ENCODE measurements around the gene SCUBE1.

The SCUBE1 gene

DNA sequence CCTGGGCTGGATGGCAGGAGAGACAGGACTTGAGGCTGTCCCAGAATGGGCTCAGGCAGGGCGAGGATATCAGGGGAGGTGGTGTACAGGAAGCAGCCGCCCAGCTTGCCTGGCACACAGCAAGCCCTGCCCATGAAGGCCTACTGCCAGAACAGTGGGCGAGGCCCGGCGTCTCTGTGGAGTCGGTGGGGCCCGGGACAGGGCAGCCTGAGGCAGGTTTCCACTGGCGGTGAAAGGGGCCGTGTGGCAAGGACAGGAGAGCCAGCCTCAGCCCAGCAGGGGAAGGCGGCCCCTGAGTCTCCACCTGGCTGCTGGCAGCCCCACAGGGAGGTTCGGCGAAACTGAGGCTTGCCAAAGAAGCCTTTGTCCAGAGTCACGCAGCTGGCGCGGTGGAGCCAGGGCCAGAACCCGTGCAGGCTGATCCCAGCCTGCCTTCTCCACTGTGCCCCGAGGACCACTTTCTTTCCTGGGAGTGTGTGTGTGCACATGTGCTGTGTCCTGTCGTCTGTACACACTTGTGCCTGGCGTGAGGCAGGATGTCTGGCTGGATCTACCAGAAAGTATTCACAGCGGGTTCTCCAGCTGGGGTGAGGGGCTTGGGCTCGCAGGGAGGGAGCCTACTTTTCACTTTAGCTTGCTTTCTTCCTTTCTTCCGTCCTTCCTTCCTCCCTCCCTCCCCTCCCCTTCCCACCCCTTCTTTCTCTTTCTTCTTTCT is 190.7 kb downstream of the SCUBE1 start:
- H2BK12ac ChIP-seq (ENCODE audit: low read length), result no peak overlapping the region
- peak overlapping the region; percentile 38 for H4K91ac ChIP-seq (ENCODE audit: low read depth, low read length)
- H2BK120ac ChIP-seq (ENCODE audit: insufficient read depth, low read length, poor library complexity), result peak overlapping the region; percentile 6
- no CpG with 5 or more reads among the region's 22 CpGs for WGBS (ENCODE audit: extremely low coverage, insufficient coverage, insufficient read length)
- peak overlapping the region; percentile 83 for H3K4me2 ChIP-seq (ENCODE audit: low read length)
- H3K36me3 ChIP-seq (ENCODE audit: control insufficient read depth in 1 of 2, insufficient read depth in 2 of 2, low read length in 2 of 2), result no peaks in the 10 kb centered on the region
- H3K14ac ChIP-seq (ENCODE audit: low read length), result peak overlapping the region; percentile 24
- H4K8ac ChIP-seq (ENCODE audit: low read depth, low read length), result peak overlapping the region; percentile 3
- H3K79me1 ChIP-seq (ENCODE audit: low read length), result no peaks in the 10 kb centered on the region
- no peak overlapping the region for H3K27ac ChIP-seq (ENCODE audit: low read depth, low read length)
- DNase-seq, result peak in 1 of 2 donors; percentile 29
- no peak overlapping the region for H4K12ac ChIP-seq (ENCODE audit: low read depth, low read length)
- H3K4me3 ChIP-seq (ENCODE audit: low read depth, low read length), result no peak overlapping the region
- H3K9ac ChIP-seq (ENCODE audit: low read length), result no peak overlapping the region
- peaks cover 12 to 17% of the 10 kb centered on the region in 2 experiments for H3K4me1 ChIP-seq (ENCODE audit: control insufficient read depth in 1 of 2, insufficient read depth in 2 of 2, low read length in 2 of 2)
- peak overlapping the region; percentile 8 for H3K4ac ChIP-seq (ENCODE audit: low read depth, low read length)
- H3K9me3 ChIP-seq (ENCODE audit: insufficient read depth, low read depth, low read length), result no peaks in the 10 kb centered on the region
- no peak overlapping the region for H2BK5ac ChIP-seq (ENCODE audit: low read depth, low read length, poor library complexity)
- H3K18ac ChIP-seq (ENCODE audit: low read length), result peak overlapping the region; percentile 43
- H3K23ac ChIP-seq (ENCODE audit: low read length), result no peak overlapping the region
- H3K27me3 ChIP-seq (ENCODE audit: insufficient read depth, low read length), result no peaks in the 10 kb centered on the region
- H3K79me2 ChIP-seq (ENCODE audit: control insufficient read depth, insufficient read depth, low read length, poor library complexity), result no peaks in the 10 kb centered on the region
- peak overlapping the region; percentile 20 for H2AK5ac ChIP-seq (ENCODE audit: low read length)
- no peak overlapping the region for H2AFZ ChIP-seq (ENCODE audit: insufficient read depth, low read length, poor library complexity)

GRCh38 chr22:43152003-43152356 is 191.2 kb downstream of the SCUBE1 start:
- Histone ChIP-seq H3K4me1 (ENCODE audit: control insufficient read depth in 1 of 2, insufficient read depth in 2 of 2, low read length in 2 of 2) (peaks cover 12 to 17% of the 10 kb centered on the region in 2 experiments), H3K4me3 (ENCODE audit: low read depth, low read length) (no peak overlapping the region), H3K79me2 (ENCODE audit: control insufficient read depth, insufficient read depth, low read length, poor library complexity) (no peaks in the 10 kb centered on the region), H3K18ac (ENCODE audit: low read length) (peak overlapping the region; percentile 43), H2BK120ac (ENCODE audit: insufficient read depth, low read length, poor library complexity) (peak overlapping the region; percentile 6), H3K27ac (ENCODE audit: low read depth, low read length) (no peak overlapping the region), H3K27me3 (ENCODE audit: insufficient read depth, low read length) (no peaks in the 10 kb centered on the region), H2BK12ac (ENCODE audit: low read length) (no peak overlapping the region), H3K79me1 (ENCODE audit: low read length) (no peaks in the 10 kb centered on the region), H2BK5ac (ENCODE audit: low read depth, low read length, poor library complexity) (no peak overlapping the region), H2AFZ (ENCODE audit: insufficient read depth, low read length, poor library complexity) (no peak overlapping the region), H3K4ac (ENCODE audit: low read depth, low read length) (peak overlapping the region; percentile 8), H3K23ac (ENCODE audit: low read length) (no peak overlapping the region), H3K9me3 (ENCODE audit: insufficient read depth, low read depth, low read length) (no peaks in the 10 kb centered on the region), H2AK5ac (ENCODE audit: low read length) (peak overlapping the region; percentile 20), H4K12ac (ENCODE audit: low read depth, low read length) (no peak overlapping the region), H3K4me2 (ENCODE audit: low read length) (peak overlapping the region; percentile 83), H4K91ac (ENCODE audit: low read depth, low read length) (peak overlapping the region; percentile 38), H3K36me3 (ENCODE audit: control insufficient read depth in 1 of 2, insufficient read depth in 2 of 2, low read length in 2 of 2) (no peaks in the 10 kb centered on the region), H3K14ac (ENCODE audit: low read length) (peak overlapping the region; percentile 24), H4K8ac (ENCODE audit: low read depth, low read length) (peak overlapping the region; percentile 77), H3K9ac (ENCODE audit: low read length) (no peak overlapping the region)
- no peak for DNase-seq
- WGBS (ENCODE audit: extremely low coverage, insufficient coverage, insufficient read length), result no CpG with 5 or more reads among the region's 18 CpGs

DNA sequence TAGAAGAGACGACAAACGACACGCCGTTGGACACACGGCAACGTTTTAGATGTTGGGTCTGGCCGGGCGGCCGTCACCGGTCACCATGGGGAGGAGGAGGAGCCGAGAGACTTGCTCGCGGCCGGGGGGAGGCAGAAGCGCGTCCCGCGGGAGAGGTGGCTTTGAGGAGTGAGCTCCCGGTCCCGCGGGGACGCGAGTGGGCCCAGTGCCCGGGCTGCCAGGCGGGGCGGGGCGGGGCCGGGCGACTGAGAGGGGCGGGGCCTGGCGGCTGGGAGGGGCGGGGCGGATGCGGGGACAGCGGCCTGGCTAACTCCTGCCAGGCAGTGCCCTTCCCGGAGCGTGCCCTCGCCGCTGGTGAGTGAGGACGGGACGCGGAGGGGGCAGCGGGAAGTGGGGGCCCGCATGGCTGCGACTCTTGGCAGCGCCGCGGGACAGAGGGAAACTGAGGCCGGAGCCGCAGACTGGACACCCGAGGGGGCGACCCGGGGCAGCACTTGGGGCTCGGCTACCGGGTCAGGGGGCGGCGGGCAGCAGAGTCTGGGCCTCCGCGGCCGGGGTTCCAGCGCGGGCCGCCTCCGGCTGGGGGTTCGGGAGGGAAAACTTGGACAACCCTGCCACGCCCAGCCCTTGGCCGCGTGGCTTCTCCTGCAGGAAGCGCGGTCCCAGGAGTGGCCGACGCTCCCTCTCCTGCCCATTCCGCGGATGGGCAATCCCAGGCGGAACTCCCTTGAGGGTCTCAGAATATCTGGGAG is 191.7 kb downstream of the SCUBE1 start, which contains the start of gene TSPO:
TSPO (plus strand) TSS at position 309 of the 752 bp plus-strand sequence. CDS start 7,680 bp downstream, outside the sequence.
- Histone ChIP-seq H4K8ac (ENCODE audit: low read depth, low read length) (peak within 1 kb of the TSS; percentile 77), H3K27me3 (ENCODE audit: insufficient read depth, low read length) (no peaks in the 10 kb centered on the region), H3K36me3 (ENCODE audit: control insufficient read depth in 1 of 2, insufficient read depth in 2 of 2, low read length in 2 of 2) (no peaks in the 10 kb centered on the region), H3K4me2 (ENCODE audit: low read length) (peak within 1 kb of the TSS; percentile 83), H3K9me3 (ENCODE audit: insufficient read depth, low read depth, low read length) (no peaks in the 10 kb centered on the region), H4K91ac (ENCODE audit: low read depth, low read length) (peak within 1 kb of the TSS; percentile 38), H3K79me2 (ENCODE audit: control insufficient read depth, insufficient read depth, low read length, poor library complexity) (no peaks in the 10 kb centered on the region), H3K14ac (ENCODE audit: low read length) (peak within 1 kb of the TSS; percentile 51), H3K4me3 (ENCODE audit: low read depth, low read length) (peak within 1 kb of the TSS; percentile 66), H3K4ac (ENCODE audit: low read depth, low read length) (peak within 1 kb of the TSS; percentile 8), H2BK12ac (ENCODE audit: low read length) (no peak within 1 kb of the TSS), H2AFZ (ENCODE audit: insufficient read depth, low read length, poor library complexity) (peak within 1 kb of the TSS; percentile 58), H2AK5ac (ENCODE audit: low read length) (peak within 1 kb of the TSS; percentile 20), H3K79me1 (ENCODE audit: low read length) (no peaks in the 10 kb centered on the region), H3K4me1 (ENCODE audit: control insufficient read depth in 1 of 2, insufficient read depth in 2 of 2, low read length in 2 of 2) (peaks cover 12 to 17% of the 10 kb centered on the region in 2 experiments), H2BK5ac (ENCODE audit: low read depth, low read length, poor library complexity) (no peak within 1 kb of the TSS), H3K18ac (ENCODE audit: low read length) (peak within 1 kb of the TSS; percentile 43), H3K23ac (ENCODE audit: low read length) (no peak within 1 kb of the TSS), H3K27ac (ENCODE audit: low read depth, low read length) (no peak within 1 kb of the TSS), H2BK120ac (ENCODE audit: insufficient read depth, low read length, poor library complexity) (peak within 1 kb of the TSS; percentile 37), H3K9ac (ENCODE audit: low read length) (no peak within 1 kb of the TSS), H4K12ac (ENCODE audit: low read depth, low read length) (peak within 1 kb of the TSS; percentile 64)
- WGBS (ENCODE audit: extremely low coverage, insufficient coverage, insufficient read length), result no CpG with 5 or more reads among the region's 75 CpGs
- peak in 1 of 2 donors; percentile 52 for DNase-seq

DNA sequence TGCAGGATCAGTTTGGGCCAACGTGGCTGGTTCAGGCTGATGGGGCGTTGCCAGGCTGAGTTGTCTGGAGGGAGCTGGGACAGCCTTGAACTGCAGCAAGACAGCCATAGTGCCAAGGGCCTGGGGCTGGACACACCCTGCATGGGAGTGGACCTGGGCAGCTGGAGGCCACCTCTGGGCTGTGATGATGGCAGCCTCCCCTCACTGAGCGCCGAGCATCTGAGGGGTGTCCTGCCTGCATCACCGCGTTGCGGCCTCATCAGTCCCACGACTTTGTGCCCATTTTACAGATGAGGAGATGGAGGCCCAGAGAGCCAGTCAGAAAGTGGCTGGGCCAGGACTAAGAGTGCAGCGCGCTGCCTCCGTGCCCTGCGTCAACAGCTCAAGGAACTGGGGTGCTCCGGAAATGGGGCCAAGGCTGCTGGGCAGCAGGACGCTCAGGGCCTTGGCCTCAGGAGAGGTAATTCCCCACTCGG is 192.4 kb downstream of the SCUBE1 start:
- Histone ChIP-seq H3K4me1 (ENCODE audit: control insufficient read depth in 1 of 2, insufficient read depth in 2 of 2, low read length in 2 of 2) (peaks cover 12 to 17% of the 10 kb centered on the region in 2 experiments), H3K79me1 (ENCODE audit: low read length) (no peaks in the 10 kb centered on the region), H2AFZ (ENCODE audit: insufficient read depth, low read length, poor library complexity) (peak overlapping the region; percentile 58), H3K79me2 (ENCODE audit: control insufficient read depth, insufficient read depth, low read length, poor library complexity) (no peaks in the 10 kb centered on the region), H2BK120ac (ENCODE audit: insufficient read depth, low read length, poor library complexity) (no peak overlapping the region), H3K4ac (ENCODE audit: low read depth, low read length) (no peak overlapping the region), H2BK12ac (ENCODE audit: low read length) (no peak overlapping the region), H3K4me3 (ENCODE audit: low read depth, low read length) (no peak overlapping the region), H3K27ac (ENCODE audit: low read depth, low read length) (no peak overlapping the region), H3K36me3 (ENCODE audit: control insufficient read depth in 1 of 2, insufficient read depth in 2 of 2, low read length in 2 of 2) (no peaks in the 10 kb centered on the region), H3K9me3 (ENCODE audit: insufficient read depth, low read depth, low read length) (no peaks in the 10 kb centered on the region), H3K14ac (ENCODE audit: low read length) (no peak overlapping the region), H2AK5ac (ENCODE audit: low read length) (peak overlapping the region; percentile 3), H2BK5ac (ENCODE audit: low read depth, low read length, poor library complexity) (no peak overlapping the region), H4K91ac (ENCODE audit: low read depth, low read length) (peak overlapping the region; percentile 11), H3K23ac (ENCODE audit: low read length) (no peak overlapping the region), H3K18ac (ENCODE audit: low read length) (no peak overlapping the region), H3K9ac (ENCODE audit: low read length) (no peak overlapping the region), H3K4me2 (ENCODE audit: low read length) (peak overlapping the region; percentile 53), H4K12ac (ENCODE audit: low read depth, low read length) (no peak overlapping the region), H4K8ac (ENCODE audit: low read depth, low read length) (no peak overlapping the region), H3K27me3 (ENCODE audit: insufficient read depth, low read length) (no peaks in the 10 kb centered on the region)
- WGBS (ENCODE audit: extremely low coverage, insufficient coverage, insufficient read length), result no CpG with 5 or more reads among the region's 15 CpGs
- no peak for DNase-seq
